ENCODE measurements around the gene PCDHGA12.
"Not testable (repeated sequence)": the region's sequence is repeated elsewhere in the genome, so short reads cannot be mapped to it uniquely, and the experiment has no call there.

The PCDHGA12 gene

DNA sequence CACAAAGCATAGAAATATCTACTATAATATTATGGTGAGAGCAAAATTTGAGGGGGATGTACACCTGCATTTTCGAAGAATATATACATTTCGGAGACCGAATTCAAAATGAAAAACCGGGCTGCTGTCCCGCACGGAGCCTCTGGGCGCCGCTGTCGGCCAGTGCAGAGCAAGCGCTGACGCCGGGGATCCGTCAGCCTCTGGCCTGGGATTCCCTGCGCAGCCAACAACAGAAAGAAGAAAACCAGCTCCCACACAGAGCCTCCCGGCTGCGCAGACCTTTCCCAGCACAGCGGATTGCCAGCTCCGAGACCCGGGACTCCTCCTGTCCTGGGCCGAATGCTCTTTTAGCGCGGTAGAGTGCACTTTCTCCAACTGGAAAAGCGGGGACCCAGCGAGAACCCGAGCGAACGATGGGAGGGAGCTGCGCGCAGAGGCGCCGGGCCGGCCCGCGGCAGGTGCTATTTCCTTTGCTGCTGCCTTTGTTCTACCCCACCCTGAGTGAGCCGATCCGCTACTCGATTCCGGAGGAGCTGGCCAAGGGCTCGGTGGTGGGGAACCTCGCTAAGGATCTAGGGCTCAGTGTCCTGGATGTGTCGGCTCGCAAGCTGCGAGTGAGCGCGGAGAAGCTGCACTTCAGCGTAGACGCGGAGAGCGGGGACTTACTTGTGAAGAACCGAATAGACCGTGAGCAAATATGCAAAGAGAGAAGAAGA, 22.4 kb upstream of the PCDHGA12 start, which contains the start of gene PCDHGB6:
TSS of gene PCDHGB6 (plus strand) at position 232 of the 716 bp plus-strand sequence. CDS start at position 414, 182 bp downstream.
- DNase-seq (ENCODE audit: low read depth) = not testable (repeated sequence)

DNA sequence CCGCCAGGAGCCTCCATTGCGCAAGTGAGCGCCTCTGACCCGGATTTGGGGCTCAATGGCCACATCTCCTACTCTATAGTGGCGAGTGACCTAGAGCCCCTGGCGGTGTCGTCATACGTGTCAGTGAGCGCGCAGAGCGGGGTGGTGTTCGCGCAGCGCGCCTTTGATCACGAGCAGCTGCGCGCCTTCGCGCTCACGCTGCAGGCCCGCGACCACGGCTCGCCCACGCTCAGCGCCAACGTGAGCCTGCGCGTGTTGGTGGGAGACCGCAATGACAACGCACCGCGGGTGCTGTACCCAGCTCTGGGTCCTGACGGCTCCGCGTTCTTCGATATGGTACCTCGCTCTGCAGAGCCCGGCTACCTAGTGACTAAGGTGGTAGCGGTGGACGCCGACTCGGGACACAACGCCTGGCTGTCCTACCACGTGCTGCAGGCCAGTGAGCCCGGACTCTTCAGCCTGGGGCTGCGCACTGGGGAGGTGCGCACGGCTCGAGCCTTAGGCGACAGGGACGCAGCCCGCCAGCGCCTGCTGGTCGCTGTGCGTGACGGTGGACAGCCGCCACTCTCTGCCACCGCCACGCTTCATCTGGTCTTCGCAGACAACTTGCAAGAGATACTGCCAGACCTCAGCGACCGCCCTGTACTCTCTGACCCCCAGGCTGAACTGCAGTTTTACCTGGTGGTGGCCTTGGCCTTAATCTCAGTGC, 20.6 kb upstream of the PCDHGA12 start:
- no peak for DNase-seq (ENCODE audit: low read depth)

- DNase-seq (ENCODE audit: low read depth) = no peak
Observed at GRCh38 chr5:141411575-141411974, 18.7 kb upstream of the PCDHGA12 start.

- DNase-seq (ENCODE audit: low read depth) = no peak
Observed at GRCh38 chr5:141412854-141413539, 17.3 kb upstream of the PCDHGA12 start, which contains the start of gene PCDHGA10. Gene PCDHGA10, plus strand, starts transcription at chr5:141412987. Its CDS starts 189 bp downstream, at chr5:141413176.

DNA sequence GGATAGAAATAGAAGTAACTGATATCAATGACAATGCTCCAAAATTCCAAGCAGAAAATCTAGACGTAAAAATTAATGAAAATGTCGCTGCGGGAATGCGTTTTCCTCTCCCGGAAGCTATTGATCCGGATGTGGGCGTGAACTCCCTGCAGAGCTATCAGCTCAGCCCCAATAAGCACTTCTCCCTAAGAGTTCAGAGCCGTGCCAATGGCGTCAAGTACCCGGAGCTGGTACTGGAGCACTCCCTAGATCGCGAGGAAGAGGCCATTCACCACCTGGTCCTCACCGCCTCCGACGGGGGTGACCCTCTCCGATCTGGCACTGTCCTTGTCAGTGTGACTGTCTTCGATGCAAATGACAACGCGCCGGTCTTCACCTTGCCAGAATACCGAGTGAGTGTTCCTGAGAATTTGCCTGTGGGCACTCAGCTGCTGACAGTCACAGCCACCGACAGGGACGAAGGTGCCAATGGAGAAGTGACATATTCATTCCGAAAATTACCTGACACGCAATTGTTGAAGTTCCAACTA, 16.7 kb upstream of the PCDHGA12 start:
- no peak for DNase-seq (ENCODE audit: low read depth)

GRCh38 chr5:141414548-141415274, 15.6 kb upstream of the PCDHGA12 start:
- not testable (repeated sequence) for DNase-seq (ENCODE audit: low read depth)

GRCh38 chr5:141415275-141415618, 15.1 kb upstream of the PCDHGA12 start:
- DNase-seq (ENCODE audit: low read depth) = not testable (repeated sequence)

DNA sequence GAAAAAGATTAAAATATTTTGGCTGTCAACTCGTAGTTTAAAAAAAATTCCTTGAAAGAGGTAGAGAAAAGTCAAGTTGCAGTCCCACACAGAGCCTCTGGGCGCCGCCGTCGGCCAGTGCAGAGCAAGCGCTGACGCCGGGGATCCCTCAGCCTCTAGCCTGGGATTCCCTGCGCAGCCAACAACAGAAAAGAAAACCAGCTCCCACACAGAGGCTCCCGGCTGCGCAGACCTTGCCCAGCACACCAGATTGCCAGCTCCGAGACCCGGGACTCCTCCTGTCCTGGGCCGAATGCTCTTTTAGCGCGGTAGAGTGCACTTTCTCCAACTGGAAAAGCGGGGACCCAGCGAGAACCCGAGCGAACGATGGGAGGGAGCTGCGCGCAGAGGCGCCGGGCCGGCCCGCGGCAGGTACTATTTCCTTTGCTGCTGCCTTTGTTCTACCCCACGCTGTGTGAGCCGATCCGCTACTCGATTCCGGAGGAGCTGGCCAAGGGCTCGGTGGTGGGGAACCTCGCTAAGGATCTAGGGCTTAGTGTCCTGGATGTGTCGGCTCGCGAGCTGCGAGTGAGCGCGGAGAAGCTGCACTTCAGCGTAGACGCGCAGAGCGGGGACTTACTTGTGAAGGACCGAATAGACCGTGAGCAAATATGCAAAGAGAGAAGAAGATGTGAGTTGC, 12.7 kb upstream of the PCDHGA12 start, which contains the start of gene PCDHGB7:
TSS of gene PCDHGB7 (plus strand) at position 184 of the 679 bp plus-strand sequence. CDS start at position 367, 183 bp downstream.
- DNase-seq (ENCODE audit: low read depth) = peak; percentile 57

- DNase-seq (ENCODE audit: low read depth) = no peak
Observed at GRCh38 chr5:141419074-141419880, 11.0 kb upstream of the PCDHGA12 start.

- DNase-seq (ENCODE audit: low read depth) = no peak
Observed at GRCh38 chr5:141420855-141421488, 9.3 kb upstream of the PCDHGA12 start, which contains the start of gene PCDHGA11. Gene PCDHGA11, plus strand, starts transcription at chr5:141421051. Its CDS starts 177 bp downstream, at chr5:141421228.

GRCh38 chr5:141421489-141421855, 8.8 kb upstream of the PCDHGA12 start:
- no peak for DNase-seq (ENCODE audit: low read depth)

- no peak for DNase-seq (ENCODE audit: low read depth)
Observed at GRCh38 chr5:141422742-141423291, 7.5 kb upstream of the PCDHGA12 start.

DNA sequence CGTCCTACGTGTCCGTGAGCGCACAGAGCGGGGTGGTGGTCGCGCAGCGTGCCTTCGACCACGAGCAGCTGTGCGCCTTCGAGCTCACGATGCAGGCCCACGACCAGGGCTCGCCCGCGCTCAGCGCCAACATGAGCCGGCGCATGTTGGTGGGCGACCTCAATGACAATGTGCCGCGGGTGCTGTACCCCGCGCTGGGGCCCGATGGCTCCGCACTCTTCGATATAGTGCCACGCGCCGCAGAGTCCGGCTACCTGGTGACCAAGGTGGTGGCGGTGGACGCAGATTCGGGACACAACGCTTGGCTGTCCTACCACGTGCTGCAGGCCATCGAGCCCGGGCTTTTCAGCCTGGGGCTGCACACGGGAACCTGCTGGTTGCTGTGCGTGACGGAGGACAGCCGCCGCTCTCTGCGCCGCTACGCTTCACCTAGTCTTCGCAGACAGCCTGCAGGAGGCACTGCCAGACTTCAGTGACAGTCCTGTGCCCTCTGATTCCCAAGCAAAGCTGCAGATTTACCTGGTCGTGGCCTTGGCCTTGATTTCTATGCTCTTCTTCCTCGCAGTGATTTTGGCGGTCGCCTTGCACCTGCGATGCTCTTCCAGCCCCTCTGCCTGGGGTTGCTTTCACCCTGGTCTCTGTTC, 2.4 kb upstream of the PCDHGA12 start:
- DNase-seq (ENCODE audit: low read depth) = no peak

- no peak for DNase-seq (ENCODE audit: low read depth)
Observed at GRCh38 chr5:141431286-141431685, 979 bp downstream of the PCDHGA12 start.

- not testable (repeated sequence) for DNase-seq (ENCODE audit: low read depth)
Observed at GRCh38 chr5:141432308-141432707, 2.0 kb downstream of the PCDHGA12 start.

DNA sequence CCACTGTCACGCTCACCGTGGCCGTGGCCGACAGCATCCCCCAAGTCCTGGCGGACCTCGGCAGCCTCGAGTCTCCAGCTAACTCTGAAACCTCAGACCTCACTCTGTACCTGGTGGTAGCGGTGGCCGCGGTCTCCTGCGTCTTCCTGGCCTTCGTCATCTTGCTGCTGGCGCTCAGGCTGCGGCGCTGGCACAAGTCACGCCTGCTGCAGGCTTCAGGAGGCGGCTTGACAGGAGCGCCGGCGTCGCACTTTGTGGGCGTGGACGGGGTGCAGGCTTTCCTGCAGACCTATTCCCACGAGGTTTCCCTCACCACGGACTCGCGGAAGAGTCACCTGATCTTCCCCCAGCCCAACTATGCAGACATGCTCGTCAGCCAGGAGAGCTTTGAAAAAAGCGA, 2.4 kb downstream of the PCDHGA12 start:
- not testable (repeated sequence) for DNase-seq (ENCODE audit: low read depth)

GRCh38 chr5:141434006-141434405, 3.7 kb downstream of the PCDHGA12 start:
- DNase-seq (ENCODE audit: low read depth) = no peak

- no peak for DNase-seq (ENCODE audit: low read depth)
Observed at GRCh38 chr5:141437221-141437620, 6.9 kb downstream of the PCDHGA12 start.
